GM19397 (cell line): ENCODE measurements around the gene DNAH3.
"Not testable (repeated sequence)": the region's sequence is repeated elsewhere in the genome, so short reads cannot be mapped to it uniquely, and the experiment has no call there.

ENCODE experiments used
- ATAC-seq: cut with Tn5 transposase; IDR thresholded peaks from one replicate; pipeline ENCODE4 v1.9.1; 2021; ENCODE audit warnings: mild to moderate bottlenecking, moderate library complexity; ENCODE audit not compliant: unreplicated experiment

DNAH3 gene

DNA sequence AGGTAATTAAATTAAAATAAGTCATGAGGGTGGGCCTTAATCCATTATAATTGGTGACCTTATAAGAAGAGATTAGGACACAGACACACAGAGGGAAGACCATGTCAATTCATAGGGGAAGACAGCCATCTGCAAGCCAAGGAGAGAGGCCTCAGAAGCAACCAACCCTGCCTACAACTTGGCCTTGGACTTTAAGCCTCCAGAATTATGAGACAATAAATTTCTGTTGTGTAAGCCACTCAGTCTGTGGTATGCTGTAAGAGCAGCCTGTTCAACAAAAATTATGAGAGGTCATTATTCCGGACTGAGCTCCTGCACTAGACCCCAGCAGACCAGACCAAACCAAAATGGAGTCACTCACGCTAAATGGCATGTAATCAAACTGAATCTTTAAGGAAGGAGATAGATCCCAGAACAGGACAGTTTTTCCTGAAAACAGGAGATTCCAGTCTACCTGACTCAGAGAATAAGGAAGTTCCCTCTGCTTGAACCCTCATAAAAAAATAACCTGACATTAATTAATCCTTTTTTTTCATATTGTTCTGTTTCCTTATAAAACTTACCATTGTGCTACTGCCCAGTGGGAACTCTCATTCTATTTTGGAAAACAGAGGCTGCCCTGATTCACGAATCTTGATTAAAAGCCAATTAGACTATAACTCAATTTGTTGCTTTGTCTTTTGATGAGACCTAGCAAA, 74.3 kb downstream of the DNAH3 start:
- ATAC-seq, result no peak

DNA sequence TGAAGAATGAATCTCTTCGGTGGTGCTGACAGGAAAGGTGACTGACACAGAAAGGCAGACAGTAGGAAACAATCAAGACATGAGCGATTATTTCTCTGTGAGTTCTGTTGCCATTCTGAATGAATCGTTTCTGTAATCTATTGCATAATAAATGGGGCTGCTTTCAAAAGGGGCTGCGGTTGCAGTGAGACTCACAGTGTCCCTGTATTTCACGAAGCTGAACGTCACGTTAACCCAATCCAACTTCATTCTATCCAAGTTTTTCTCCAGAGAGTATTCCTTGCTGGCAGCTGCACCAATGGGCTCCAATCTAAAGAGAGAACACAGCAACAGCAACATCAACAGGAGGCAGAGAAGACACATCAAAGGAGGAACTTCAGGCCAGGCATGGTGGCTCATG, 75.4 kb downstream of the DNAH3 start:
- no peak for ATAC-seq

- no peak for ATAC-seq
Observed at GRCh38 chr16:21072976-21073375, 77.7 kb downstream of the DNAH3 start.

- ATAC-seq, result no peak
Observed at GRCh38 chr16:21071741-21072140, 78.9 kb downstream of the DNAH3 start.

DNA sequence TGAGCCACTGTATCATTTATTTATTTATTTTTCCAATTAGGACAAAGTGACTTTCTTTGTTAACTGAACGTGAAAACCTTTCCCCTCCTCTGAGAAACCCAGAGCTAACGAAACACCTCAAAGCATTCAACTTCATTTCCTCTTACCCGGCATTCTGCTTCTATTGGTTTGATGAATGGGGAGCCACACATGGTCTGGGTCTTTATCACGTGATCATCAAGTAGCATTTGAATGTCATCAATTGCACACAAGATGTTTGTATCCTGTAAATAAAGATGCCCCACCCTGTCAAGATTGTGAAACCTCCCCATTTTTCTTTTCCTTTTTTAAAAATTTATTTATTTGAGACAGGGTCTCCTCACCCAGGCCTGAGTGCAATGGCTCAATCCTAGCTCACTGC, 80.1 kb downstream of the DNAH3 start:
- no peak for ATAC-seq

DNA sequence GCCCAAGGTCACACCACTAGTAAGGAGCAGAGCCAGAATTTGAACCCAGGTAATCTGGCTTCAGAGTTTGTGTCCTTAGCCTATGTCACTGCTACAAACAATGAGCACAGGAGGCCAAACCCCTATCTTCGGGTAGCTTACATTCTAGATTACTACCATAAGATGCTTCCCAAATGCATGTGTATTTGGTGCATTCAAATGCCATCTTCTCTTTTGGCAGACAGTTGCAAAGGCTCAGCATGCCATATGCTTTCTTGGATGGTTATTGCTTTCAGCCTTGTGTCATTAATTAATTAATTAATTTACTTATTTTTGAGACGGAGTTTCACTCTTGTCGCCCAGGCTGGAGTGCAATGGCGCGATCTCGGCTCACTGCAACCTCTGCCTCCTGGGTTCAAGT, 80.7 kb downstream of the DNAH3 start:
- no peak for ATAC-seq

GRCh38 chr16:21064203-21064602, 86.4 kb downstream of the DNAH3 start:
- no peak for ATAC-seq

- not testable (repeated sequence) for ATAC-seq
Observed at GRCh38 chr16:21063314-21063713, 87.3 kb downstream of the DNAH3 start.

GRCh38 chr16:21060027-21060510, 90.6 kb downstream of the DNAH3 start:
- ATAC-seq, result no peak

DNA sequence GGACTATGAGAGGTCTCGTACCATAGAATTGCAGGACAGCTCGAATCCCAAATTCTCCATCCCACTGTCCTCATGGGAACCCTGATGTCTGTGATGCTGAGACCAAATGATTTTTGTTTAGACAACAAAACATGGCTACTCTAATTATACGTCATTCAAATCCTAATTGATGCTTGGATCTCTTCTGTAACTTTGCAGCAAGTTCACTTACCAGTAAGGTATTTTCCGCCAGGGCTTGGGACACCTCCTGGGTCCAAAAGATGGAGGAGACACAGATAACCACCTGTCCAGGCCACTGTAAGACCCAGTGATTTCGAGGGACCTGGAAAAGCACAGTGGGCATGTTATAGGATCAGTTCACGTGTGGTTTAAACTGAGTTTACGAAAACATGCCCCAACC, 92.8 kb downstream of the DNAH3 start:
- ATAC-seq, result no peak

- ATAC-seq, result no peak
Observed at GRCh38 chr16:21056396-21056795, 94.2 kb downstream of the DNAH3 start.

GRCh38 chr16:21055738-21056137, 94.9 kb downstream of the DNAH3 start:
- not testable (repeated sequence) for ATAC-seq

GRCh38 chr16:21053590-21053989, 97.1 kb downstream of the DNAH3 start:
- ATAC-seq, result no peak

DNA sequence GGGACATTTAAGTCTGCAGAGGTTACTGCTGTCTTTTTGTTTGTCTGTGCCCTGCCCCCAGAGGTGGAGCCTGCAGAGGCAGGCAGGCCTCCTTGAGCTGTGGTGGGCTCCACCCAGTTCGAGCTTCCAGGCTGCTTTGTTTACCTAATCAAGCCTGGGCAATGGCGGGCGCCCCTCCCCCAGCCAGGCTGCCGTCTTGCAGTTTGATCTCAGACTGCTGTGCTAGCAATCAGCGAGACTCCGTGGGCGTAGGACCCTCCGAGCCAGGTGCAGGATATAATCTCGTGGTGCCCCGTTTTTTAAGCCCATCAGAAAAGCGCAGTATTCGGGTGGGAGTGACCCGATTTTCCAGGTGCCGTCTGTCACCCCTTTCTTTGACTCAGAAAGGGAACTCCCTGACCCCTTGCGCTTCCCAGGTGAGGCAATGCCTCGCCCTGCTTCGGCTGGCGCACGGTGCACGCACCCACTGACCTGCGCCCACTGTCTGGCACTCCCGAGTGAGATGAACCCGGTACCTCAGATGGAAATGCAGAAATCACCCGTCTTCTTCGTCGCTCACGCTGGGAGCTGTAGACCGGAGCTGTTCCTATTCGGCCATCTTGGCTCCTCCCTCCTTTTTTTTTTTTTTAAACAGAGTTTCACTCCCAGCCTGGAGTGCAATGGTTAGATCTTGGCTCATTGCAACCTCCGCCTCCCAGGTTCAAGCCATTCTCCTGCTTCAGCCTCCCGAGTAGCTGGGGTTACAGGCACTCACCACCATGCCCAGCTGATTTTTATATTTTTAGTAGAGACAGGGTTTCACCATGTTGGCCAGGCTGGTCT, 102.3 kb downstream of the DNAH3 start:
- ATAC-seq, result not testable (repeated sequence)

DNA sequence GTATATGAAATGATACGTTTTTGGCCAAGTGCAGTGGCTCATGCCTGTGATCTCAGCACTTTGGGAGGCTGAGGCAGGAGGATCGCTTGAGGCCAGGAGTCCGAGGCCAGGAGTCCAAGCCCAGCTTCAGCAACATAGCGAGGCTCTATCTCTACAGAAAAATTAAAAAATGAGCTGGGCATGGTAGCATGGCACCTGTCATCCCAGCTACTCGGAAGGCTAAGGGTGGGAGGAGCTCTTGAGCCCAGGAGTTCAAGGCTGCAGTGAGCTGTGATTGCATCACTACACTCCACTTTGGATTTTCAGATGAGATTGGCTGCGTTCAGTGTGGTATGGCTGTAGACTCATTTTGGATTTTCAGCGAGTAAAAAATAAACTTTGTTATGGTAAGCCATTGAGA, 112.4 kb downstream of the DNAH3 start:
- no peak for ATAC-seq

- ATAC-seq, result no peak
Observed at GRCh38 chr16:21037736-21038135, 112.9 kb downstream of the DNAH3 start.

GRCh38 chr16:21037168-21037567, 113.5 kb downstream of the DNAH3 start:
- ATAC-seq, result no peak

DNA sequence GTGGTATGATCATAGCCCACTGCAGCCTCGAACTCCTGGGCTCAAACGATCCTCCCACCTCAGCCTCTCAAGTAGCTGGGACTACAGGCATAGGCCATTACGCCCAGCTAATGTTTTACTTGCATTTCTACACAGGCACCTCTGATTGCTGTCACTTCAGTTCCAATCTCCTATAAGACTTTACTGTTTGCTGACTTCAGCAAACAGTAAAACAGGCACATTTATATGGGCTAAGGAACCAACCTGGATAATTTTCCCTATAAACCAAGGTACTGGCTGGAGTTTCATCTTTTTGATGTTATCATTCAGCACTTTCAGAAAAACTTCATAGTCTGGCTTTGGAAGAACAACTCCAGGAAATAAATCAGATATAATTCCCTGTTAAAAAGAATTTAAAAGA, 114.2 kb downstream of the DNAH3 start:
- ATAC-seq, result no peak

- ATAC-seq, result no peak
Observed at GRCh38 chr16:21033704-21034103, 116.9 kb downstream of the DNAH3 start.

GRCh38 chr16:21033264-21033663, 117.4 kb downstream of the DNAH3 start:
- ATAC-seq, result no peak

- ATAC-seq, result no peak
Observed at GRCh38 chr16:21028728-21029127, 121.9 kb downstream of the DNAH3 start.

DNA sequence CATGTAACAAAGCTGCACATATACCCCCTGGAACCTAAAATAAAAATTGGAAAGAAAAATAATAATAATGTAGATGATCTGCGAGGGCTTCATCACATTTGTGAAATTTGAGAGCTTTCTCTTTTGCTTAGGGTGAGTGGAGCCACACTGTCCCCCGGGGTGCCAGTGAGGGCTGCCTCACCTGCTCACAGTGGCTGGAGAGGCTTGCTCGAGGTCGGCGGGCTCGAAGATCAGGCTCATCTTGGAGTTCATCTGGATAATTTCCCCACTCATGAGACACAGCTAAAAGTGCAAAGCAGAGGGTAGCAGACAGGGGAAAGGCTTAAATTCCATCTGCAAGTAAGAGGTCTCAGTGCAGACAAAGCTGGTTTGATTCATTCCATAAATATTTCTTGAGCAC, 123.8 kb downstream of the DNAH3 start:
- no peak for ATAC-seq
